ENCODE measurements around the gene COG8. TPM values are rescaled to one million over a fixed set of nuclear protein-coding genes. Genes with fewer than 3 reads are reported as not detected.

The COG8 gene
- total and polyA plus RNA-seq, 9 of the 15 experiments (the other 6 are each of a cell fraction or from before 2014, with no cell fraction given) = 3.7 to 42.6 (median 30.1) TPM

DNA sequence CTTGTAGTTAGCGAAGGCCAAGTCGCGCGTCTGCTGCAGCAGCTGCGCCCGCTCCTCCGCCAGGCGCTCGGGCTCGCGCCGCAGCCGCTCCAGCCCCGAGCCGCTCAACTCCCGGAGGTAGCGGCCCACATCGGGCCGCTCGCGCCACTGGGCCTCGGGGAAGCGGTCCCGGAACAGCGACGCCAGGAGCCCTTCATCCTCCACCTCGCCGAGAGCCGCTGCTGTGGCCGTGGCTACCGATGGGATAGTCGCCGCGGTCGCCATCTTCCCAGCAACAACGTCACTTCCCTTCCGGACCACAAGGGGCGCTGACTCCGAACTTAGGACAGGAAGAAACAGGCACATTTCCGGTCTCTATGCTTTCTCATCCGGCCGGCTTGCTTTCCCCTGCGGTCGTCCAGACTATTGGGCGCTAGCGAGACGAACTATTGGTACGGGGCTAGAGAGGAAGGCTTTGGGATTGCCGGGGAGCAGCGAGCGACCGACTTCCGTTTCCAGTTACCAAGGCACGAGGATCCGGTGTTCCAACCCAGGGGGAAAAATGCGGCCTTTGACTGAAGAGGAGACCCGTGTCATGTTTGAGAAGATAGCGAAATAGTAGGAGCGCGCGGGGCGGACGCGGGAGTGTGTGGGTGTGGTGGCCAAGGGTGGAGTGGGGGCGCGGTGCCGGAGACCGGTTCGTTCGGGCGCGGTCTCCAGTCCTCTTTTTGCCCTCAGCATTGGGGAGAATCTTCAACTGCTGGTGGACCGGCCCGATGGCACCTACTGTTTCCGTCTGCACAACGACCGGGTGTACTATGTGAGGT, at the start of gene COG8, which contains the start of gene NIP7 (continued):
- TF ChIP-seq, protein P1, sequence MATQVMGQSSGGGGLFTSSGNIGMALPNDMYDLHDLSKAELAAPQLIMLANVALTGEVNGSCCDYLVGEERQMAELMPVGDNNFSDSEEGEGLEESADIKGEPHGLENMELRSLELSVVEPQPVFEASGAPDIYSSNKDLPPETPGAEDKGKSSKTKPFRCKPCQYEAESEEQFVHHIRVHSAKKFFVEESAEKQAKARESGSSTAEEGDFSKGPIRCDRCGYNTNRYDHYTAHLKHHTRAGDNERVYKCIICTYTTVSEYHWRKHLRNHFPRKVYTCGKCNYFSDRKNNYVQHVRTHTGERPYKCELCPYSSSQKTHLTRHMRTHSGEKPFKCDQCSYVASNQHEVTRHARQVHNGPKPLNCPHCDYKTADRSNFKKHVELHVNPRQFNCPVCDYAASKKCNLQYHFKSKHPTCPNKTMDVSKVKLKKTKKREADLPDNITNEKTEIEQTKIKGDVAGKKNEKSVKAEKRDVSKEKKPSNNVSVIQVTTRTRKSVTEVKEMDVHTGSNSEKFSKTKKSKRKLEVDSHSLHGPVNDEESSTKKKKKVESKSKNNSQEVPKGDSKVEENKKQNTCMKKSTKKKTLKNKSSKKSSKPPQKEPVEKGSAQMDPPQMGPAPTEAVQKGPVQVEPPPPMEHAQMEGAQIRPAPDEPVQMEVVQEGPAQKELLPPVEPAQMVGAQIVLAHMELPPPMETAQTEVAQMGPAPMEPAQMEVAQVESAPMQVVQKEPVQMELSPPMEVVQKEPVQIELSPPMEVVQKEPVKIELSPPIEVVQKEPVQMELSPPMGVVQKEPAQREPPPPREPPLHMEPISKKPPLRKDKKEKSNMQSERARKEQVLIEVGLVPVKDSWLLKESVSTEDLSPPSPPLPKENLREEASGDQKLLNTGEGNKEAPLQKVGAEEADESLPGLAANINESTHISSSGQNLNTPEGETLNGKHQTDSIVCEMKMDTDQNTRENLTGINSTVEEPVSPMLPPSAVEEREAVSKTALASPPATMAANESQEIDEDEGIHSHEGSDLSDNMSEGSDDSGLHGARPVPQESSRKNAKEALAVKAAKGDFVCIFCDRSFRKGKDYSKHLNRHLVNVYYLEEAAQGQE (IDR thresholded peaks at IDR 0.05; ENCODE audit: borderline replicate concordance) = no peak; the same call in 1 of the 2 replicates
- TF ChIP-seq, protein P1 (CRISPR knock-in tag; IDR thresholded peaks at IDR 0.05; ENCODE audit: low read depth) = 0 out of 2 replicates have a peak, but pooled peaks have one; percentile 14
- TF ChIP-seq ESRRA (IDR thresholded peaks at IDR 0.05; ENCODE audit: borderline replicate concordance, low read depth) (peak; percentile 82; the same call in 1 of the 2 replicates), NCOA1 (IDR thresholded peaks at IDR 0.05; ENCODE audit: low read depth) (peak; percentile 87), TRIM24 (IDR thresholded peaks at IDR 0.05) (peak in 1 of 2 experiments; percentile 46; a peak in 2 of 4 replicates), ARNT (IDR thresholded peaks at IDR 0.05) (peak; percentile 61 to 83; a peak in 2 of 4 replicates), NFIC (IDR thresholded peaks at IDR 0.05) (no peak; the same call in 1 of the 2 replicates), XRCC5 (IDR thresholded peaks at IDR 0.05; ENCODE audit: low read depth, low read length) (peak; percentile 76; the same call in 1 of the 2 replicates), HCFC1 (IDR thresholded peaks at IDR 0.05; ENCODE audit: low read depth, low read length) (peak; percentile 89), MEF2D (tag; conservative IDR thresholded peaks at IDR 0.05; ENCODE audit: low read depth) (0 out of 2 replicates have a peak, but pooled peaks have one; percentile 15), SNIP1 (IDR thresholded peaks at IDR 0.05; ENCODE audit: low read depth) (peak; percentile 97), TFAM (CRISPR knock-in tag; conservative IDR thresholded peaks at IDR 0.05) (no peak), ARID1B (IDR thresholded peaks at IDR 0.05) (0 out of 2 replicates have a peak, but pooled peaks have one; percentile 34), RBM22 (IDR thresholded peaks at IDR 0.05; ENCODE audit: low read depth, low read length, poor library complexity, severe bottlenecking) (peak; percentile 69)
- TF ChIP-seq, protein P2, sequence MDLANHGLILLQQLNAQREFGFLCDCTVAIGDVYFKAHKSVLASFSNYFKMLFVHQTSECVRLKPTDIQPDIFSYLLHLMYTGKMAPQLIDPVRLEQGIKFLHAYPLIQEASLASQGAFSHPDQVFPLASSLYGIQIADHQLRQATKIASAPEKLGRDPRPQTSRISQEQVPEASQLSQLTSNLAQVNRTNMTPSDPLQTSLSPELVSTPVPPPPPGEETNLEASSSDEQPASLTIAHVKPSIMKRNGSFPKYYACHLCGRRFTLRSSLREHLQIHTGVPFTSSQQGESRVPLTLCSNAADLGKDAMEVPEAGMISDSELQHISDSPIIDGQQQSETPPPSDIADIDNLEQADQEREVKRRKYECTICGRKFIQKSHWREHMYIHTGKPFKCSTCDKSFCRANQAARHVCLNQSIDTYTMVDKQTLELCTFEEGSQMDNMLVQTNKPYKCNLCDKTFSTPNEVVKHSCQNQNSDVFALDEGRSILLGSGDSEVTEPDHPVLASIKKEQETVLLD (IDR thresholded peaks at IDR 0.05) = peak; percentile 54; the same call in 1 of the 2 replicates
- TF ChIP-seq, protein P3, sequence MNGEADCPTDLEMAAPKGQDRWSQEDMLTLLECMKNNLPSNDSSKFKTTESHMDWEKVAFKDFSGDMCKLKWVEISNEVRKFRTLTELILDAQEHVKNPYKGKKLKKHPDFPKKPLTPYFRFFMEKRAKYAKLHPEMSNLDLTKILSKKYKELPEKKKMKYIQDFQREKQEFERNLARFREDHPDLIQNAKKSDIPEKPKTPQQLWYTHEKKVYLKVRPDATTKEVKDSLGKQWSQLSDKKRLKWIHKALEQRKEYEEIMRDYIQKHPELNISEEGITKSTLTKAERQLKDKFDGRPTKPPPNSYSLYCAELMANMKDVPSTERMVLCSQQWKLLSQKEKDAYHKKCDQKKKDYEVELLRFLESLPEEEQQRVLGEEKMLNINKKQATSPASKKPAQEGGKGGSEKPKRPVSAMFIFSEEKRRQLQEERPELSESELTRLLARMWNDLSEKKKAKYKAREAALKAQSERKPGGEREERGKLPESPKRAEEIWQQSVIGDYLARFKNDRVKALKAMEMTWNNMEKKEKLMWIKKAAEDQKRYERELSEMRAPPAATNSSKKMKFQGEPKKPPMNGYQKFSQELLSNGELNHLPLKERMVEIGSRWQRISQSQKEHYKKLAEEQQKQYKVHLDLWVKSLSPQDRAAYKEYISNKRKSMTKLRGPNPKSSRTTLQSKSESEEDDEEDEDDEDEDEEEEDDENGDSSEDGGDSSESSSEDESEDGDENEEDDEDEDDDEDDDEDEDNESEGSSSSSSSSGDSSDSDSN (IDR thresholded peaks at IDR 0.05; ENCODE audit: borderline replicate concordance in 1 of 2, low read depth in 2 of 2, low read length in 2 of 2) = peak; percentile 75 to 95; a peak in 3 of 4 replicates

All from K562 (cell line).